HG03565 (cell line): Measurements from ENCODE around the gene WTAP.
"Not testable (repeated sequence)": the region's sequence is repeated elsewhere in the genome, so short reads cannot be mapped to it uniquely, and the experiment has no call there.

Source experiments
- ATAC-seq: cut with Tn5 transposase; IDR thresholded peaks from one replicate; pipeline ENCODE4 v1.9.1; 2021; ENCODE audit warnings: mild to moderate bottlenecking, moderate library complexity; ENCODE audit not compliant: unreplicated experiment

The WTAP gene

DNA sequence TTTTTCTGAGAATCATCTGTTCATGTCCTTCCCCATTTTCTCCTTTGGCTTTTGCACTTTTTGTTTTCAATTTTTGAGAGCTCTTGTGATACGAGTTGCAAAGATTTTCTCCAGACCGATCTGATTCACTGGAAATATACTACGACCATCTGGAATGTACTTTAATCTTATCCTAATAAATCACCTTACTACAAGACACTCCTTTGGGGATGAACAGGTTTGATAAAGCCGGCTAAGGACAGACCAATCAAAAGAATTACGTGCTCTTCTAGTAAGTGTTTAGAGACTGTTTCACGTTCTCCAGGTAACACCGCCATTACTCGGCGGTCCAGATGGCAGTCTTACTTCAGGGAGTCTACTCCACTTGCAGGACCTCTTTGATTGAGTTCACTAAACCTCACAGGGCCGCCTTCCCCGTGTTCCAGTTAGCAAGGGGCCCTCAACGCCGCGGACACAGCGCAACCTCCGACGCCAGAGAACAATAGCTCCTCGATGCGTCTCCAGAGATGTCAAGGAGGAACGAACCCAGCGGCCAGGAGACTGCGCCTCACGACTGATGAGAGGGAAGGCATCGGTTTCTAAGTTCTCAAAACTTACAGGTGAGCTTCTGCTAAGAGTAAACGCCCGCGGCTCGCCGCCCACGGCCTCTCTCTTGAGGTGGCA, 920 bp upstream of the WTAP start:
- ATAC-seq: peak; percentile 14

DNA sequence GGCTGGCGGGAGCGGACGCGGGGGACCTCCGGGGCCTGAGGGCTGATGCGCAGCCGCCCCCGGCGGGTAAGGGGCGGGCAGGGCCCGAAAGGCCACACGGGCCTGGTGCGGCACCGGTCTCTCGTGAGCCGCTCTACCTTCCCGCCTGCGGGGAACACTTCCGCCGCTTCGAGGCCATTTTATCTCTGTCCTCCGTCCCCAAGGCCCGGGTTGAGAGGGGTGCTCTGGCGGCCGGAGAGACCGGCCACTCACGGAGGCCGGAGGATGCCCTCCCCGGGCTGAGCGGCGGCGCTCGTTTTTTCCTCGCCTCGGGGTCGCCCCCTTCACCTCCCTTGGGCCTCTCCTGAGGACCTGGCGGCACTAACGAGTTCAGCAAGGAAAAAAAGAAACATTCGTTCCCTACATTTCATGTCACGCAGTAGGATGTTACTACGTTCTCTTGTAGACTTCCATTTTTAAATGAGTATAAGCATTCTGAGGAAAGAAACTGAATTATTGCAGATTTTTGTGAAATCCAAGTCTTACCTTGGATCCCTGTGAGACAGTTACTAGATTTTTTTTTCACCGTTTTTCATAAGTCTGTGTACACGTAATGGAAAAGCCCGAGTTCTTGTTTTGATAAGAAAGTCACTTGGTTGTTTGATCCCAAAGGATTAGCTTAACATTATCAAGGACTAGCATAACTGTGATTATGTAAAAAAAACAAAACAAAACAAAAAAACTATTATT, 575 bp downstream of the WTAP start:
- peak; percentile 19 for ATAC-seq

DNA sequence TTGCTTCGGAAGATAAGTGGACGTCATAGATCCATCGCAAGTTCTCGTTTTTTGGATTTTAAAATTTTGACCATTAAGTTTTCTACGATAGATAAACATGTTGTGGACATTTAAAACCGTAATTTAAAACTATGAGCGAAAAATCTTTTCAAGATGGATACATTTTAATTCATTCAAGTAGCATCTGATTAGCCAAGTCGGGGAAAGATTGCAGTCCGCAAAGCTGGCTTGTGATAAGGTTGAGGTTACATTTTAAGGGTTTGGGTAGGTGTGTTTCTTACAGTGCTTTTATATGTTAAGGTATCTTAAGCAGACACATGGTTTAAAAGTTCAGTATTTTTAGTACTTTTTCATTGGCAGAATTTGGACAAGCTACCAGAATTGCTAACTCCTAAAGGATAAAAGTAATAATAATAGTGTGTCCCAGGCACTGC, 1.2 kb downstream of the WTAP start:
- no peak for ATAC-seq

DNA sequence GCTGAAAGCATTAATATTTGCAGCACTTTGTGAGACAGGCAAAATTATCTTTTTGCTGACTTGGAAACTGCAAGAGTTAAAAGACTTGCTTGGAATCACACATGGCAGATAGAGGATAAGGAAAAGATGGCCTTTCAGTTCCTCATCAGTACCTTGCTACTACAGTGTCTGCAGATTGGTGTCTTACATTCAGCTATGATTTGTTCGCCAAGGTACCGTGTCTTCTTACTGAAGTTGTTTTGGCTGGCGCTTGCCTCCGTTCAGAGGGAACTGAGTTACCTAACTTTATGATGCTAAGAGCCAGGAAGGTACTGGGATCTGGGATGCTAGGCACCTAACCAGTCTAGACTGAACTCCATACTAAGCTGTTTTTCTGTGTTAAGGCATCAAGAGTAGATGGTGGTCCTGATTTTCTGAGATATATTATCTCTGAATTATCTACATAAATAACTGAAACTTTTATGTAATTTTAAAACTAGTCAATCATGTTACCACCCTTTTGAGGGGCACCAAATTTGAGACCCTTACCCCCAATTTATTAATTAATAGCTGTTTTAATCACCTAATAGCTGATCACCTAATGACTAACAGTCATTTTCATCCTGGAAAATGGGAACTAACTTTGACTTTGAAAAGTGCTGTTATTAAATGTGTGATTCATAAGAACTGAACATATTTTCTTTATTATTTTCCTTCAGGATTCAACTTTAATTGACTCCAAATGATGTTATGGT, 2.5 kb downstream of the WTAP start:
- ATAC-seq: no peak

DNA sequence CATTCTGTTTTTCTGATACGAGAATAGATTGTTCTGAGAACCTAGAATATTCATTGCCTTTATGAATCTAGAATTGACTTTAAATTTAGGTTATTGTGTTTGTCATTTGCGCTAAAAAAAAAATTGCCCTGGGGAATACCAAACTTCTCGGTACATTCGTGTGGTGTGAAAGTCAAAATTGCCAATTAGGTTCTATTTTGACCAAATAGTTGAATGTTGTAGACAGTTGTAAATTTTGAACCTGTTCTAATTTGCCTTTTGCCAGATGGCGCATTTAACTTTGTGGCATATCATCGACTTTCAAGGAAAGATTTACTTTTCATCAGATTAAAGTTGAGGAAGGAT, 3.0 kb downstream of the WTAP start:
- no peak for ATAC-seq

DNA sequence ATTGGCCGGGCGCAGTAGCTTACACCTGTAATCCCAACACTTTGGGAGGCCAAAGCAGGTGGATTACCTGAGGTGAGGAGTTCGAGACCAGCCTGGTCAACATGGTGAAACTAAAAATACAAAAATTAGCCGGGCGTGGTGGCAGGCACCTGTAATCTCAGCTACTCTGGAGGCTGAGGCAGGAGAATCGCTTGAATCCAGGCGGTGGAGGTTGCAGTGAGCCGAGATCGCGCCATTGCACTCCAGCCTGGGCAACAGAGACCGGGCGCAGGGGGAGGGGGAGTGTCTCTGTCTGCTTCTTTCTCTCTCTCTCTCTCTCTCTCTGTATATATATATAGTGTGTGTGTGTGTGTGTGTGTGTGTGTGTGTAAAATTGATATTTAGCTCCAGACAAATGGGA, 5.2 kb downstream of the WTAP start:
- ATAC-seq: not testable (repeated sequence)

DNA sequence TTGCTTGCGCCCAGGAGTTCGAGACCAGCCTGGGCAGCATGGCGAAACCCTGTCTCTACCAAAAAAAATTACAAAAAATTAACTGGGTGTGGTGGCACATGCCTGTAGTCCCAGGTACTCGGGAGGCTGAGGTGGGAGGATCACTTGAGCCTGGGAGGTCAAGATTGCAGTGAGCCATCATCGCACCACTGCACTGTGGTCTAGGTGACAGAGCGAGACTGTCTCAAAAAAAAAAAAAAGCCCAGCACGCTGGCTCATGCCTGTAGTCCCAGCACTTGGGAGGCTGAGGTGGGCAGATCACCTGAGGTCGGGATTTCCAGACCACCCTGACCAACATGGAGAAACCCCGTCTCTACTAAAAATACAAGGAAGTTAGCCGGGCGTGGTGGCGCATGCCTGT, 6.1 kb downstream of the WTAP start:
- ATAC-seq: not testable (repeated sequence)

DNA sequence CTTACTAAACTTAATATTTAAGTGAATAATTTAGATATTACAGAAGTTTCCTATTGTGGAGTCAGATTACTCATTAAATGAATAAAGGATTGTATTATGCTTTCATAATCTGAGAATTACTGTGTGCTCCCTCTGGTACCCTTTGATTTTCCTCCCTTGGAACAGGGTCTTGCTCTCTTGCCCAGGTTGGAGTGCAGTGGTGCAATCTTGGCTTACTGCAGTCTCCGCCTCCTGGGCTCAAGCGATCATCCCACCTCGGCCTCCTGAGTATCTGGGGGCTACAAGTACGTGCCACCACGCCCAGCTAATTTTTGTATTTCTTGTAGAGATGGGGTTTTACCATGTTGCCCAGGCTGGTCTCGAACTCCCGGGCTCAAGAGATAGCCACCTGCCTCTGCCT, 9.6 kb downstream of the WTAP start:
- no peak for ATAC-seq

DNA sequence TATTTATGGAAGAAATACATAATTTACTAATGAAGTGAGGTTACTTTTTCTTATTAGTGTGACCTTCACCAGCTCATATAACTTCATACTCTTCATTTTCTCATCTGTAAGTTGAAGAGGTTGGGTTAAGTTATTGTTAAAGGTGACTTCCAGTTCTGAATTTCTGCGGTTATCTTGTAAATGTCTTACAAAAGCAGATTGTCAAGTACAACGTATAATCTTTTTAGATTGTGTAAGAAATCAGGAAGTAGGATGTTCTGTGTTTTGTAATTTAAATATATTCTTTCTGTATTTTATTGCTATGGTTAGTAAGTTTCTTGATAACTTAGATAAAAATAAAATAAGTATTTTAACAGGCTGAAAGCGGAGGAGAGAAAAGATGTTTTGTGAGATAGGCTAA, 12.0 kb downstream of the WTAP start:
- no peak for ATAC-seq

DNA sequence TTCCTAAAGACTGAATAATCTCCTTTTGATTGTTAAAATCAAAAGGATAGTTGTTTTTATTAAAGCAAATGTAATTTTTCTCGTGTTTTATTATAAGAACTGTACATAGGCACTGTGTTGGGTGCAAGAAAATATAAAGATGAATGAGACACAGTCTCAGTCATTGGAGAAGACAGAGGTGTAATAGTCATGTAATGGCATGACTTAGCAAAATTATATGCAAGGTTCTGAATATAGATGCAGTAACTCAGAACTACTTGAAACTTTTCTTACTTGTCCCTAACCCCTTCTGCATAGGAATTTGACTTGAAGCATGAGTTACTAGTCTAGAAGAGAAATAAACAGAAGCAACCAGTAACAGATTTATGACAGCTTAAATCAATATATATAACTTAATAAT, 14.9 kb downstream of the WTAP start:
- ATAC-seq: no peak

DNA sequence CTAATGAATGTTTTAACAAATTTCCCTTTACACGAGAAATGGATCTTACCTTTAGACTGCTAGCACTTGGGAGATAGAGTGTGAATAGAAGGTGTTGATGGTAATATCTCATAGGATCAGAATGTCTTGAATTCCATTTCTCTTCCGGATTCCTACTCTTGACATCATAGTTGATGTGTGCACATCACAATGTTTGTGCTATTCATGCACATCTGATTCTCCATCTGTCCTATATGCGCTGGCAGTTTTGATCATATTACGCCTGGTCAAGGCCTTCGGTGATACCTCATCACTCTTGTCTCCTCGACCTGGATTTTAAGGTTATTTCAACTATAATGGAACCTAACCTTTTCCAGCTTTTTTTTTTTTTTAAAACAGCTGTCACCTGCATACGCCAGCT, 17.8 kb downstream of the WTAP start:
- no peak for ATAC-seq

DNA sequence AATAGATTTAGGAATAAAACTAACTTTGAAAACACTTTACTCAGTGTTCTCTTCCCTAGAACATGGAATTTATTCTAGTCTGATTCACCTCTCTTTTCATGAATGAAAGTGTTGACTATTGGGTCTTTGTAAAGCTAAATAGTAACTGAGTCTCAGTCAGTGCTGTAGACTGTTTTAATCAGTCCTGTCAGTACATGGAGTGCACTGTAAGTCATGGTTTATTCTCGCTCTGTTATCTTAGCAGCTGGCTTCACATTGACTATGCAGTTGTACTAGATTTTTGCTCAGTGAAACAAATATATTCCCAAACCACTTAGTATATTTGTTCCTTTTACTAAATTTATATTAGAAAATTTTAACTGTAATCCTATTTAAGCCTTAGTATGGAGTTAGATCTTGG, 19.5 kb downstream of the WTAP start:
- ATAC-seq: no peak

DNA sequence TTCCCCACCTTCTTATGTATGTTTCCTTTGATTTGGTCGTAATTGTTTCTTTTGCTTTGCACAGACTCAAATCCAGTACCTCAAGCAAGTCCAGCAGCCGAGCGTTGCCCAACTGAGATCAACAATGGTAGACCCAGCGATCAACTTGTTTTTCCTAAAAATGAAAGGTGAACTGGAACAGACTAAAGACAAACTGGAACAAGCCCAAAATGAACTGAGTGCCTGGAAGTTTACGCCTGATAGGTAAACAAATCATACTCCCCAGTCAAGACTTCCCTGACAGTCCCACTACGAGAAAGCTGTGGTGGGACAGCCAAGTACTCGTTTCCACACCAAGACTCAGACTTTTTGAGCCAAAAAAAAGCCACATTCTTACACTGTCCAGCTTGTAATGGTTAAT, 20.8 kb downstream of the WTAP start:
- not testable (repeated sequence) for ATAC-seq

DNA sequence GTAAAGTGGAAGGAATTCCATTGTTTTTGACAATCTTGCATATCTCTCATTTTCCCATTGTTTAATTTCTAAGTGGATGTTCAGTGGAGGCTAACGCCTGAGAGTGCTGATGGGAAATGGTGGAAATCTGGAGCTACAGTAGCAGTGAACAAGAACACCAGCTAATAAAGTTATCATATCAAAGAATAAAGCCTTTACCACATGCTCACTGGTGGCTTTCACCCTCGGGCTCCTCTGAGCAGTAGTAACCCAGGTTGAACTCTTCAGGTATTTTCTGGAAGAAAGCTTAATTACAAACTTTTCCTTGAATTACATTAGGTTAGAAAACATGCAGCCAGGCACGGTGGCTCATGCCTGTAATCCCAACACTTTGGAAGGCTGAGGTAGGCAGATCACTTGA, 24.1 kb downstream of the WTAP start:
- ATAC-seq: no peak

DNA sequence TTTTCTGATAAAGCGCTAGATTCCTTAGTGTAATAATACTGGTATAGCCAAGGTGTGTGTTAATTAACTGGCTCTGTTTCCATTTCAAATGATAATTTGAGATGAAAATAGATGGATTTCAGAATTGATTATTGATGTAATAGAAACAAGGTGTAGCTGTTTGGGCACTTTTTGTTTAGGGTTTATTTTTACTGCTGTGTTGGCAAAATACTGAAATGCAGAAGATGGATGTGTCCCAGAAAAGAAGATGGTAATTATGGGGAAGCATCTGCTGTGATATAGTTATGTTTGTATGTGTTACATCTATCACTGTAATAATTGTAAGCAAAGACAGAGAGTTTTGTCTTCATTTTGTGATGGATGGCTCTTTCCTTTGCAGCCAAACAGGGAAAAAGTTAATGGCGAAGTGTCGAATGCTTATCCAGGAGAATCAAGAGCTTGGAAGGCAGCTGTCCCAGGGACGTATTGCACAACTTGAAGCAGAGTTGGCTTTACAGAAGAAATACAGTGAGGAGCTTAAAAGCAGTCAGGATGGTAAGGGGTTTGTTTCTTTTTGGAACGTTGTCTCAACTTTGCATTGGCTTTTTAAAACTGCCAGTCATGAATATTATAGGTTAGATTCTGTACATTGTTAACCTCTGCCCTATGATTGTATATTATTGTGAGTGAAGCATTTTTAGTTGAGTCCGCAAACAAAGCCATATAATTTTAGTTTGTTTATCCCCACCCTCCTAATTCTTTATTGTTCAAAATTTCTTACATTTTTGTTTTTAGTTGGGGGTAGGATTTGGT, 26.0 kb downstream of the WTAP start:
- no peak for ATAC-seq

DNA sequence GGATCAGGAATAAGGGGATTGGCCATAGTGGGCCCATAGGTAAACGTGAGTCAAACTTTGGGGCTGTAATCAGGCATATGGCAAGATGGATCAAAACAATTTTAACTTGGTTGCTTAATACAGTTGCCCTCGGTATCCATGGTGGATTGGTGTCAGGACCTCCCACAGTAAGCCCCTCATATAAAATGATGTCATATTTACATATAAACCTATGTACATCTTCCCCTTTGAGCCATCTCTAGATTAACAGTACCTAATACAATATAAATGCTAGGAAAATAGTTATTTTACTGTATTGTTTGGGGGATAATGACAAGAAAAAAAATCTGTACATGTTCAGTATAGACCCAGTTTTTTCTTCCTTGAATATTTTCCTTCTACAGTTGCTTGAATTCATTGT, 27.1 kb downstream of the WTAP start:
- ATAC-seq: no peak

DNA sequence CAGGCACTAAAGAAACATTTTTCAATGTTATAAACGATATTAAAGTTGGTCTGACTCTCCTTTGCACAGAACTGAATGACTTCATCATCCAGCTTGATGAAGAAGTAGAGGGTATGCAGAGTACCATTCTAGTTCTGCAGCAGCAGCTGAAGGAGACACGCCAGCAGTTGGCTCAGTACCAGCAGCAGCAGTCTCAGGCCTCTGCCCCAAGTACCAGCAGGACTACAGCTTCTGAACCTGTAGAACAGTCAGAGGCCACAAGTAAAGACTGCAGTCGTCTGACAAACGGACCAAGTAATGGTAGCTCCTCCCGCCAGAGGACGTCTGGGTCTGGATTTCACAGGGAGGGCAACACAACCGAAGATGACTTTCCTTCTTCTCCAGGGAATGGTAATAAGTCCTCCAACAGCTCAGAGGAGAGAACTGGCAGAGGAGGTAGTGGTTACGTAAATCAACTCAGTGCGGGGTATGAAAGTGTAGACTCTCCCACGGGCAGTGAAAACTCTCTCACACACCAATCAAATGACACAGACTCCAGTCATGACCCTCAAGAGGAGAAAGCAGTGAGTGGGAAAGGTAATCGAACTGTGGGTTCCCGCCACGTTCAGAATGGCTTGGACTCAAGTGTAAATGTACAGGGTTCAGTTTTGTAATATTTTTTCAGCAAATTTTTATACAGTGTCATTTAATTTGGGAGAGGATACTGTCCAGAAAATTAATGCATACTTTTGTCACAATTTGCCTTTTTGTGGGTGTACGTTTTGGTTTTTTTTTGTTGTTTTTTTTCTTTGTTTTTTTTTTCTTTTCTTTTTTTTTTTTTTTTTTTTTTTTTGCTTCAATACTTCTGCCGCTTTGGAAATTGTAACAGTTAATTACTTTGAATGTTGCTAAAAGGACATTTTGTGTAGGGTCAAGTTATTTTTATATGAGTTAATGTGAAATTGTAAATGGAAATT, 27.9 kb downstream of the WTAP start:
- no peak for ATAC-seq

DNA sequence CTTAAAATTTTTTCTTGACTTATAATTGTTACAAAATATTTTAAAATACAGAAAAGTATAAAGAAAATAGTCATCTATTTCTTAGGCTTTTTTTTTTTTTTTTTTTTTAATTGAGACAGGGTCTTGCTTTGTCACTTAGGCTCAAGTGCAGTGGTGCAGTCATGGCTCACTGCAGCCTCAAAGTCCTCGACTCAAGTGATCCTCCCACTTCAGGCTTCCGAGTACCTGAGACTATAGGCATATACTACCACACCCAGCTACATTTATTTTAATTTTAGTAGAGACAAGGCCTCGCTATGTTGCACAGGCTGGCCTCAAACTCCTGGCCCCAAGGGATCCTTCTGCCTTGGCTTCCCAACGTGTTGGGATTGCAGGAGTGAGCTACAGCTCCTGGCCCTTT, 29.2 kb downstream of the WTAP start:
- ATAC-seq: no peak

DNA sequence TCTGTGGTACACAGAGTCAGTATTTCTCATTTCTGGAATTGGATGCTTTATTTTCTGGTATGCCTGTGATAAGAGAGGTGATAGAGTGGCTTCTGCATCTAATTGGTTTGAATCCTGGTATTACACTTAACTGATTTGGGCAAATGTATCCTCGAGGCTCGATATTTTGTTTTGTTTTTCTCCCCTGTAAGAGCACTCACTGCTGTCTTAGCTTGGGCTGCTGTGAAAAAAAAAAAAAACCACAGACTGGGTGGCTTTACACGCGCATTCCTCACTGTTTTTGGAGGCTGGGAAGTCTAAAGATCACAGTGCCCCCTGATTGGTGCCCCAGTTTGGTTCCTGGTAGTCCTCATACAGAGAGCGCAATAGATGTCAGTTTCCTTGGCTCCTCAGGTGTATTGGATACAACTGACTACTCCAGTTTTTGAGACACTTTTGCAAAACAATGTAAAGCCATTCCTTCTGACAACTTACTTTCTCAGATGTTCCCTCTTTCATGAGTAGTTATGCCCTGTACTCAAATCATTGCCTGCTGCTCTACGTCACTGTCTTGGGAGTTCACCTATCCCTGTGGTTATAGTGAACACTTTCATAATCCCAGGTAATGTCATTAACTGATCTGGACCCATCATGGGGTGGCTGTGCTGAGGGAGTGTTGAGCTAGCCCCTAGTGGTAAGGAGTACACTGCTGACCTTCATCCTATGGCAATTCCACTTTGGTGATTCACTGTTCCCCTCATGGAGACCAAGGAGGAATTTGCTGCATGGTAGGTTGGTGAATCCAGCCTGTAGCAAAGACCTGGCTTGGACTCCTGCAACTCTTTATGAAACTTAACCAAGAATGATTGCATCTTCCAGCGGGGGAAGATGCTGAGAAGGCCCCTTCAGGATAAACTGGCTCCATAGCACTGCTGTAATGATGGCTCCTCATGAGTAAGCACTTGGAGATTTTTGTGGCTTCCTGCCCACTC, 31.0 kb downstream of the WTAP start:
- no peak for ATAC-seq
